Large intestine (tissue), 3 donors: ENCODE data around the gene GLDN. TPM values are rescaled to one million over a fixed set of nuclear protein-coding genes. Genes with fewer than 3 reads are reported as not detected.

Source experiments
- DNase-seq, 2 donors: peaks; one replicate each; pipeline versions ENCODE4 v3.0.0 to v3.0.0-alpha.2; 2013
- H3K27ac ChIP-seq: one replicate; pipeline ENCODE4 v1.5.1; 2013; ENCODE audit warnings: low read length
- H3K27me3 ChIP-seq: 2 replicates; pipeline ENCODE4 v1.6.1; 2013; ENCODE audit warnings: low read length; ENCODE audit not compliant: control insufficient read depth, insufficient read depth
- H3K36me3 ChIP-seq: 2 replicates; pipeline ENCODE4 v1.6.1; 2013; ENCODE audit warnings: low read length; ENCODE audit not compliant: control insufficient read depth, insufficient read depth
- H3K4me1 ChIP-seq: one replicate; pipeline ENCODE4 v1.6.1; 2013; ENCODE audit warnings: low read length; ENCODE audit not compliant: control insufficient read depth, insufficient read depth
- H3K4me3 ChIP-seq: one replicate; pipeline ENCODE4 v1.5.1; 2013; ENCODE audit warnings: low read length
- H3K9me3 ChIP-seq: one replicate; pipeline ENCODE4 v1.6.1; 2013; ENCODE audit warnings: mild to moderate bottlenecking, low read depth, low read length, moderate library complexity; ENCODE audit not compliant: control insufficient read depth
- WGBS: methylation state at CpG from one replicate; pipeline ENCODE4 v1.1.5; 2013; ENCODE audit warnings: low lambda C conversion rate; ENCODE audit not compliant: insufficient coverage; 5-methylcytosine and 5-hydroxymethylcytosine counted together
- polyA plus RNA-seq: library from polyadenylated mRNA; unstranded; fragments of 120-200 nt; gene quantifications from one replicate; pipeline ENCODE4 v1.2.1, GENCODE V29; 2013

GLDN gene
- polyA plus RNA-seq, 1 donor = 0.64 TPM

DNA sequence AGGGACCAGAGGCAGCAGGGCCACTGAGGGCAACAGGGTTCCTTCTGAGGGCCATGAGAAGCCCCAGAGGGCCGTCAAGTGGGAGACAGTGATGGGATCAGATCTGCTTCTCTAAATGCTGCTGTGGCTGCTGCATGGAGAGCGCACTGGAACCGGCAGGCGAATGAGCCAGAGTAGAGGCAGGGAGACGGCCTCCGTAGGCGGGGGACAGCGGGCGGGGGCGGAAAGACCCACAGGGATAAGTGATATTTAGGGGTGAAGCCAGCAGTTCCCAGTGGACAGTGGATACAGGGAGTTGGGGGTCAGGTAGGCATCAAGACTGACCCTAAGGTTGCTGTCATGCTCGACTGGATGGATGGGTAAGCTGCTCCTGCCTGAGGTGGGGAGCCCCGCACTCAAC is 45.0 kb downstream of the GLDN start:
- peaks cover 2% of the 10 kb centered on the region for H3K4me1 ChIP-seq
- H3K36me3 ChIP-seq = no peaks in the 10 kb centered on the region
- whole genome bisulfite sequencing = no CpG with 5 or more reads among the region's 12 CpGs
- H3K9me3 ChIP-seq = no peaks in the 10 kb centered on the region
- no peak overlapping the region for H3K27ac ChIP-seq
- H3K4me3 ChIP-seq = no peak overlapping the region
- no peaks in the 10 kb centered on the region for H3K27me3 ChIP-seq
- no peak for DNase-seq

DNA sequence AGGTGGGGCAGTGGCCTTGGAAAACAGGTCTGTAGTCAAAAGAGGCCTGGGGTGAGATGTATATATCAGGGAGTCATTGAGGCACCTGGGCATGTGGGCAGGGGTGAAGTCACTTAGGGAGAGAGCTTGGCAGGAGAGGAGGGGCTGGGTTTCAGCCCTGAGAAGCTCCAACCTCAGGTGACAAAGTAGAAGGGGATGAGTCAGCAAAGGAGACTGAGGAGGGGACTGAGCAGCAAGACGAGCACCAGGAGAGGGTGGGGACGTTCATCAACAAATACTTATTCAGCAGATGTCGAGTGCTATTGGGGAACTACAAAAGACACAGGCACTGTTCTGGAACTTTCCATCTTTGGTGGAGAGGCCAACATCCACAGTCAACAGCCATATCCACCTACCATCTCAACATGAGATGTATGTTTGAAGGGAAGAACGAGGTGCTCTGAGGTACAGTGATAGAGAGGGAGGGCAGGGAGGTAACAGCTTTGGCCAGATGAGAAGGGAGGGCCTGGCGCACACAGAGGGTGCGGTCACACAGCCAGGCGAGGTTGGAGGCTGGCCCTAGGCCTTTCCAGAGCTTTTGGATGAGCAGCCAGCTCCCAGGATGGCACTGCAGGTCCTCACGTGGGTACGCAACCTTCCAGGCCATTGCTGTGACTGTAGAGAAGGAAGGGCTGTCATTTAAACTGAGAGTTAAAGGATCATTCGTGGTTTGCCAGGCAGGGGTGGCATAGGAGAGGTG is 45.7 kb downstream of the GLDN start:
- 40% methylated on average over 1 of the region's 10 CpGs for WGBS
- Histone ChIP-seq H3K27ac (no peak overlapping the region), H3K9me3 (no peaks in the 10 kb centered on the region), H3K4me1 (peaks cover 2% of the 10 kb centered on the region), H3K4me3 (no peak overlapping the region), H3K36me3 (no peaks in the 10 kb centered on the region), H3K27me3 (no peaks in the 10 kb centered on the region)
- no peak for DNase-seq

DNA sequence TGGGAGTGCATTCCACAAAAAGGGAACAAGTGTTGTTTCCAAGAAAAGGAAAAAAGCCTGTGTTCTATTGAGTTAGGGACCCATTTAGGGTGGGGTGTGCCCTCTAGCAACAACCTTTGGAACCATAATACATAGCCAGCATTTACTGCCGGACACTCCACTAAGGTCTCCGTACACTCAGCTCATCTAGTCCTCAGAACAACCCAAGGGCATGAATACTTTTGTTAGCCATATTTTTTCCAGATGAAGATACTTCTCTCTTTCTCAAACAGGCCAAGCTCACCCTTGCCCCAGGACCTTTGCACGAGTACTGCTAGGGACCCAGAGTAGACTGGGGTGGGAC is 46.2 kb downstream of the GLDN start:
- H3K27ac ChIP-seq = no peak overlapping the region
- H3K4me1 ChIP-seq = peaks cover 2% of the 10 kb centered on the region
- H3K9me3 ChIP-seq = no peaks in the 10 kb centered on the region
- no peak for DNase-seq
- no peak overlapping the region for H3K4me3 ChIP-seq
- WGBS = no CpG with 5 or more reads among the region's 3 CpGs
- no peaks in the 10 kb centered on the region for H3K36me3 ChIP-seq
- H3K27me3 ChIP-seq = no peaks in the 10 kb centered on the region

- no CpG with 5 or more reads among the region's 7 CpGs for WGBS
Observed at GRCh38 chr15:51388726-51389125, 47.3 kb downstream of the GLDN start.

GRCh38 chr15:51390241-51390965 is 48.9 kb downstream of the GLDN start:
- Histone ChIP-seq H3K4me1 (peaks cover 2% of the 10 kb centered on the region), H3K9me3 (no peaks in the 10 kb centered on the region), H3K27ac (no peak overlapping the region), H3K27me3 (no peaks in the 10 kb centered on the region), H3K36me3 (no peaks in the 10 kb centered on the region), H3K4me3 (no peak overlapping the region)
- WGBS = 60% methylated on average over 2 of the region's 7 CpGs
- no peak for DNase-seq

More at GRCh38 chr15:51388726-51389125, 47.3 kb downstream of the GLDN start:
- no peak overlapping the region for H3K4me3 ChIP-seq
- no peaks in the 10 kb centered on the region for H3K9me3 ChIP-seq
- no peak overlapping the region for H3K27ac ChIP-seq
- no peak for DNase-seq
- no peaks in the 10 kb centered on the region for H3K36me3 ChIP-seq
- H3K4me1 ChIP-seq = peaks cover 2% of the 10 kb centered on the region
- H3K27me3 ChIP-seq = no peaks in the 10 kb centered on the region

GRCh38 chr15:51390966-51391422 is 49.5 kb downstream of the GLDN start:
- WGBS = 75% methylated on average over 1 of the region's 5 CpGs
- Histone ChIP-seq H3K4me3 (no peak overlapping the region), H3K9me3 (no peaks in the 10 kb centered on the region), H3K27me3 (no peaks in the 10 kb centered on the region), H3K4me1 (peaks cover 2% of the 10 kb centered on the region), H3K27ac (no peak overlapping the region), H3K36me3 (no peaks in the 10 kb centered on the region)
- no peak for DNase-seq

GRCh38 chr15:51396921-51397320 is 55.5 kb downstream of the GLDN start:
- no peaks in the 10 kb centered on the region for H3K4me1 ChIP-seq
- no peak overlapping the region for H3K27ac ChIP-seq
- no peaks in the 10 kb centered on the region for H3K9me3 ChIP-seq
- WGBS = no CpG with 5 or more reads among the region's 2 CpGs
- no peaks in the 10 kb centered on the region for H3K36me3 ChIP-seq
- H3K4me3 ChIP-seq = no peak overlapping the region
- H3K27me3 ChIP-seq = peaks cover 21% of the 10 kb centered on the region
- no peak for DNase-seq

DNA sequence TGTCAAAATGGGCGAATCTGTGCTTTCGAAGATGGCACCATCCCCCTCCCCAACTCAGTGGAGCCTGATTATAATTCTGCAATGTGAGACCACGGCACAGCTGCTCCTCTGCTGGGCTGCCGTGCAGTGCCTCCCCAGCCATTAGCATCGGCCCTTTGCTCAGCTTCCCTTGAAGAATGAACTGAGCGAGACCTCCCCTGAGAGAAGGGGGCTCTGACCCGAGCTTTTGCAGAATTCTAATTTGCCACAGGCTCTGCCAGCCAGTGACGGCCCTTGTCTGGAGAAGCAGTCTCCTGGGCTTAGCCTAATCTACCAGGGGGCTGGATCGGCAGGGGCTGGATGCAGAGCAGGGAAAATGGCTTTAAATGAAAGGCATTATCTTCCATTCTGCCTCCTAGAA is 57.2 kb downstream of the GLDN start:
- Histone ChIP-seq H3K36me3 (no peaks in the 10 kb centered on the region), H3K9me3 (no peaks in the 10 kb centered on the region), H3K27ac (no peak overlapping the region), H3K4me1 (no peaks in the 10 kb centered on the region), H3K4me3 (no peak overlapping the region), H3K27me3 (peaks cover 21% of the 10 kb centered on the region)
- DNase-seq = no peak
- WGBS = no CpG with 5 or more reads among the region's 9 CpGs

DNA sequence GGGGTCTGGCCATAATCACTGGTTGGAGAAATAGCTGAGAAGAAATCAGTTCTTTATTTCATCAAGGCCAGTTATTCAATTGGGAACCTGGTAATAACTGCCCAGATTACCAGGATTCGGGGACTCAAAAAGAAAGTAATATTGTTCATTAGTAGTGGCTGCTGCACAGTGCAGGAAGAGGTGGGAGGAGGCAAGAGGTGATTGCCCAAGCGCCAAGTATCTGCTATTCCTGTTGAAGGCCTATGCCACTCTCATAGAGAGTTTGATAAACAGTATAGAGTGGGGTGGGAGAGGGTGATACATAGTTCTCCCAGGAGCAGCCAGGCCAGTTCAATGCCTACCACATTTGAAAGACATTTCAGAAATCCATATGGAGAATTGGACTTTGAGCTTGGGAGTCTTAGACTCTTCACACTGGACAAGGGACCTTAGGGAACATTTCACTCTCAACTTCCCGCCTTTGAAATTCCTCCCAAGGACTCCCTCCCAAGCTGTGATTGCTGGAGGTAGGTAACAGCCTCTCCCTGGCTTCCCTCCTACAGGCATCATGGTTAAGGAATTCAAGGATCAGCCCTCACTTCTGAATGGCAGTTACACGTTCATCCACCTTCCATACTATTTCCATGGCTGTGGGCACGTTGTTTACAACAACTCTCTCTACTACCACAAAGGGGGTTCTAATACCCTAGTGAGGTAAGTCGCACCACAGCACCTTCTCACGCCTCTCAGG is 59.8 kb downstream of the GLDN start:
- DNase-seq = no peak
- Histone ChIP-seq H3K27me3 (peaks cover 27% of the 10 kb centered on the region), H3K9me3 (no peaks in the 10 kb centered on the region), H3K36me3 (no peaks in the 10 kb centered on the region), H3K27ac (no peak overlapping the region), H3K4me1 (no peaks in the 10 kb centered on the region), H3K4me3 (no peak overlapping the region)
- WGBS = no CpG with 5 or more reads among the region's 7 CpGs

DNA sequence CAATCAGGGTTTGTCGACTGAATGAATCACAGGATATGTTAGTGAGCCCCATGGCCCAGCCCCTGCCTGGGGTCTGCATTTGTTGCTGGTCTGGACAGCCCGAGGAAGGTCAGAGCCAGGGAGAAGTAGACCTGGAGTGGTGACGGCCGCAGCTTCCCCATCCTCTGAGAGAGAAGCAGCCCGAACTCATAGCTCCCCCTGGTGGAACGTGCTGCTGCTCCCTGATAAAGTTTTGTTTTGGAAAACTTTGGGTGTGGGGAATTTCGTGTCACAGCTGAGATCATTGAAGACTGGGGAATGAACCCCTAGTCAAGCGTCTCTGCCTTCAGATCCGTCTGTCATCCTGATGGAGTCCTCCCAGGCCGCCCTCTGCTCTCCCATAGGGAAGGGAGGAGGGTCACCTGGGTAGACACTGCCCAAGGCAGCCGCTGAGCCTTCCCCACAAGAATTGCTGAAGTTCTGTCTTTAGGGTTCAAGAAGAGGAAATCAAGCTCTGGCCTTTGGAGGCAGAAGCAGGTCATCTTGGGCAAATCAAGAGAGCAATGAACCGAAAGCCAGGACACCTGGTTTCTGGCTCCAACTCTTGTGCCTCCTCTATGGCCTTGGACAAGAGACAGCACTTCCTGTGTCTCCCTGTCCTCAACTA is 60.5 kb downstream of the GLDN start:
- Histone ChIP-seq H3K27me3 (peaks cover 27% of the 10 kb centered on the region), H3K9me3 (no peaks in the 10 kb centered on the region), H3K4me3 (no peak overlapping the region), H3K4me1 (no peaks in the 10 kb centered on the region), H3K36me3 (no peaks in the 10 kb centered on the region), H3K27ac (no peak overlapping the region)
- no peak for DNase-seq
- no CpG with 5 or more reads among the region's 12 CpGs for WGBS
